Right lobe of liver (tissue), 4 donors: Measurements from ENCODE around the gene UGT2B17.

Source experiments
- CTCF ChIP-seq, 4 donors: fragments of 200-600 bp in 3 of 4; fragments of 450-650 bp in 1 of 4; IDR thresholded peaks; one replicate each; pipeline versions ENCODE4 v1.5.1 to v1.8.0; 2016 to 2022; ENCODE audit warnings: antibody characterized with exemption in 4 of 4, mild to moderate bottlenecking in 2 of 4
- POLR2A ChIP-seq: fragments of 450-650 bp; IDR thresholded peaks from one replicate; pipeline ENCODE4 v1.6.1; 2017; ENCODE audit warnings: antibody characterized with exemption, mild to moderate bottlenecking
- donor health status: DM: no; HTN: no; CAD: no.
- donor health status: DM: no; HTN: no; CAD: no.
- donor health status: DM: no; HTN: yes; CAD: no.

- TF ChIP-seq CTCF (IDR thresholded peaks at IDR 0.05) (no peak), POLR2A (no peak)
Measured at GRCh38 chr4:68575081-68575480, 1.0 kb downstream of the UGT2B17 start.
